ENCODE results near the gene TMEFF2. TPM values are rescaled to one million over a fixed set of nuclear protein-coding genes. Genes with fewer than 3 reads are reported as not detected.

TMEFF2 gene
- total RNA-seq, 2 donors from 2014 or later = 3.2 to 55.8 TPM

- Histone ChIP-seq H3K27me3 (replicated peaks; ENCODE audit: insufficient read depth) (no peaks in the 10 kb centered on the region), H3K4me3 (no peak overlapping the region), H3K36me3 (no peaks in the 10 kb centered on the region), H3K9me3 (no peaks in the 10 kb centered on the region), H3K27ac (no peak overlapping the region), H3K4me1 (replicated peaks) (no peaks in the 10 kb centered on the region)
- DNase-seq (ENCODE audit: low spot score) = no peak
- intact Hi-C loops (cut with DNase I) = no loop called here
- WGBS = 74% methylated on average over 2 of the region's 2 CpGs
- TF ChIP-seq CTCF (IDR thresholded peaks at IDR 0.05) = no peak
- no peak for TF ChIP-seq POLR2A (IDR thresholded peaks at IDR 0.05)
- TF ChIP-seq POLR2AphosphoS5 (IDR thresholded peaks at IDR 0.05) = no peak
These were observed 284.2 kb downstream of the TMEFF2 start for GRCh38 chr2:191910518-191910917.

- TF ChIP-seq POLR2AphosphoS5 (IDR thresholded peaks at IDR 0.05) (no peak), CTCF (IDR thresholded peaks at IDR 0.05) (no peak), POLR2A (IDR thresholded peaks at IDR 0.05) (no peak)
- no peak for DNase-seq (ENCODE audit: low spot score)
- Histone ChIP-seq H3K9me3 (no peaks in the 10 kb centered on the region), H3K27me3 (replicated peaks; ENCODE audit: insufficient read depth) (no peaks in the 10 kb centered on the region), H3K4me3 (no peak overlapping the region), H3K27ac (no peak overlapping the region), H3K4me1 (replicated peaks) (no peaks in the 10 kb centered on the region), H3K36me3 (no peaks in the 10 kb centered on the region)
- intact Hi-C loops (cut with DNase I) = no loop called here
These were observed 285.9 kb downstream of the TMEFF2 start for GRCh38 chr2:191908874-191909273.

- intact Hi-C loops (cut with DNase I) = no loop called here
- no peak for TF ChIP-seq CTCF (IDR thresholded peaks at IDR 0.05)
- 82% methylated on average over 3 of the region's 3 CpGs for WGBS
- H3K4me3 ChIP-seq = no peak overlapping the region
- H3K36me3 ChIP-seq = no peaks in the 10 kb centered on the region
- H3K27ac ChIP-seq = no peak overlapping the region
- DNase-seq (ENCODE audit: low spot score) = no peak
- H3K27me3 ChIP-seq (replicated peaks; ENCODE audit: insufficient read depth) = no peaks in the 10 kb centered on the region
- no peaks in the 10 kb centered on the region for H3K9me3 ChIP-seq
- no peaks in the 10 kb centered on the region for H3K4me1 ChIP-seq (replicated peaks)
These were observed 287.2 kb downstream of the TMEFF2 start for GRCh38 chr2:191907545-191907944.

- Histone ChIP-seq H3K27me3 (replicated peaks; ENCODE audit: insufficient read depth) (no peaks in the 10 kb centered on the region), H3K4me3 (no peak overlapping the region)
- intact Hi-C loops (cut with DNase I) = no loop called here
These were observed 287.6 kb downstream of the TMEFF2 start for GRCh38 chr2:191907091-191907490.

GRCh38 chr2:191905336-191905735 lies 289.4 kb downstream of the TMEFF2 start:
- WGBS = 81% methylated on average over 4 of the region's 4 CpGs
- intact Hi-C loops (cut with DNase I) = no loop called here

More at GRCh38 chr2:191907091-191907490, 287.6 kb downstream of the TMEFF2 start:
- TF ChIP-seq POLR2A (IDR thresholded peaks at IDR 0.05) (no peak), POLR2AphosphoS5 (IDR thresholded peaks at IDR 0.05) (no peak), CTCF (IDR thresholded peaks at IDR 0.05) (no peak)
- no peak overlapping the region for H3K27ac ChIP-seq
- no peaks in the 10 kb centered on the region for H3K36me3 ChIP-seq
- H3K9me3 ChIP-seq = no peaks in the 10 kb centered on the region
- no peaks in the 10 kb centered on the region for H3K4me1 ChIP-seq (replicated peaks)
- no peak for DNase-seq (ENCODE audit: low spot score)

More at GRCh38 chr2:191905336-191905735, 289.4 kb downstream of the TMEFF2 start:
- Histone ChIP-seq H3K27me3 (replicated peaks; ENCODE audit: insufficient read depth) (peaks cover 3% of the 10 kb centered on the region), H3K9me3 (no peaks in the 10 kb centered on the region), H3K4me1 (replicated peaks) (no peaks in the 10 kb centered on the region), H3K36me3 (no peaks in the 10 kb centered on the region), H3K4me3 (no peak overlapping the region), H3K27ac (no peak overlapping the region)
- no peak for DNase-seq (ENCODE audit: low spot score)
- no peak for TF ChIP-seq POLR2AphosphoS5 (IDR thresholded peaks at IDR 0.05)
- no peak for TF ChIP-seq POLR2A (IDR thresholded peaks at IDR 0.05)
- TF ChIP-seq CTCF (IDR thresholded peaks at IDR 0.05) = no peak

Data from prostate gland (tissue), 2 donors.